HepG2 (cell line): ENCODE data around the gene MTMR3. TPM values are rescaled to one million over a fixed set of nuclear protein-coding genes. Genes with fewer than 3 reads are reported as not detected.

Source experiments
- E2F5 ChIP-seq: sonication (generic); formaldehyde crosslinking; conservative IDR thresholded peaks from 2 replicates; pipeline ENCODE4 v1.4.0; 2020; ENCODE audit warnings: missing genetic modification reagents
- GMEB2 ChIP-seq: IDR thresholded peaks from 2 replicates; pipeline ENCODE4 v1.6.1; 2016; ENCODE audit warnings: missing biosample characterization, missing genetic modification reagents, low read depth
- HDAC6 ChIP-seq: fragments of 200-600 bp; sonication (generic); IDR thresholded peaks from 2 replicates; pipeline ENCODE4 v1.7.0; 2017; ENCODE audit warnings: mild to moderate bottlenecking, antibody characterized with exemption, low read length, low read depth
- KDM6A ChIP-seq: IDR thresholded peaks from 2 replicates; pipeline ENCODE4 v1.6.1; 2016; ENCODE audit warnings: low read depth
- MBD4 ChIP-seq: IDR thresholded peaks from 2 replicates; pipeline ENCODE4 v1.6.1; 2012; ENCODE audit warnings: low read length, inconsistent platforms, borderline replicate concordance
- MYC ChIP-seq: sonication (generic); formaldehyde crosslinking; IDR thresholded peaks from 2 replicates; pipeline ENCODE4 v1.9.0; 2021; ENCODE audit warnings: missing genetic modification reagents, borderline replicate concordance
- SP5 ChIP-seq: IDR thresholded peaks from 2 replicates; pipeline ENCODE4 v1.6.1; 2016; ENCODE audit warnings: low read depth, borderline replicate concordance
- UBTF ChIP-seq: sonication (generic); formaldehyde crosslinking; IDR thresholded peaks from 2 replicates; pipeline ENCODE4 v1.4.0; 2020; ENCODE audit warnings: mild to moderate bottlenecking, missing genetic modification reagents
- ZBTB38 ChIP-seq: sonication (generic); formaldehyde crosslinking; IDR thresholded peaks from 2 replicates; pipeline ENCODE4 v1.5.1; 2020; ENCODE audit warnings: mild to moderate bottlenecking, missing genetic modification reagents
- ZNF225 ChIP-seq: sonication (generic); formaldehyde crosslinking; IDR thresholded peaks from 2 replicates; pipeline ENCODE4 v1.4.0; 2020; ENCODE audit warnings: mild to moderate bottlenecking, missing genetic modification reagents
- ZNF253 ChIP-seq: sonication (generic); formaldehyde crosslinking; IDR thresholded peaks from 2 replicates; pipeline ENCODE4 v1.8.0; 2022; ENCODE audit warnings: mild to moderate bottlenecking, missing genetic modification reagents, borderline replicate concordance
- ZNF414 ChIP-seq: sonication (generic); formaldehyde crosslinking; IDR thresholded peaks from 2 replicates; pipeline ENCODE4 v1.5.0; 2020; ENCODE audit warnings: missing genetic modification reagents
- ZNF468 ChIP-seq: sonication (generic); formaldehyde crosslinking; IDR thresholded peaks from 2 replicates; pipeline ENCODE4 v1.8.0; 2022; ENCODE audit warnings: mild to moderate bottlenecking, moderate library complexity, missing genetic modification reagents
- ZNF513 ChIP-seq: sonication (generic); formaldehyde crosslinking; conservative IDR thresholded peaks from 2 replicates; pipeline ENCODE4 v1.5.0; 2020; ENCODE audit warnings: missing genetic modification reagents
- ZNF646 ChIP-seq: sonication (generic); formaldehyde crosslinking; IDR thresholded peaks from 2 replicates; pipeline ENCODE4 v1.9.0; 2021; ENCODE audit warnings: mild to moderate bottlenecking, missing genetic modification reagents
- polyA plus RNA-seq, 8 experiments: library from polyadenylated mRNA; depleted of rRNA in 3 of 8; stranded (reverse) in 7 of 8; unstranded in 1 of 8; fragments of >200 nt; fragmentation: Illumina TruSeq in 4 of 8; extraction: Trizol in 4 of 8; gene quantifications; 2 replicates each; pipeline versions ENCODE4 v1.2.1 to v1.2.3, GENCODE V29; 2011 to 2016; ENCODE audit warnings: low read depth in 4 of 8, missing spikeins in 1 of 8, mixed read lengths in 1 of 8; ENCODE audit not compliant: insufficient read depth in 1 of 8
- total RNA-seq, 5 experiments: library from RNA; depleted of rRNA; stranded (reverse); fragments of >200 nt; fragmentation: Illumina TruSeq; extraction: Trizol; gene quantifications; 2 replicates each; pipeline ENCODE4 v1.2.3, GENCODE V29; 2016; ENCODE audit warnings: low read depth in 1 of 5

MTMR3 gene
- total and polyA plus RNA-seq, 2 of the 13 experiments (the other 11 are each of a cell fraction or from before 2014, with no cell fraction given) = 12.6 to 24.8 TPM

GRCh38 chr22:29883045-29883774 lies at the start of gene MTMR3 (continued):
- TF ChIP-seq ZNF646 (CRISPR knock-in tag) = peak; percentile 61; the same call in 1 of the 2 replicates
- no peak for TF ChIP-seq ZNF225
- TF ChIP-seq GMEB2 = 0 out of 2 replicates have a peak, but pooled peaks have one; percentile 54
- TF ChIP-seq HDAC6 = no peak
- no peak for TF ChIP-seq ZNF468 (CRISPR knock-in tag)
- no peak for TF ChIP-seq MBD4
- peak; percentile 51; the same call in 1 of the 2 replicates for TF ChIP-seq MYC (CRISPR knock-in tag)
- no peak for TF ChIP-seq ZNF513 (CRISPR knock-in tag)
- peak; percentile 88 for TF ChIP-seq UBTF (CRISPR knock-in tag)
- peak; percentile 65 for TF ChIP-seq ZBTB38
- 0 out of 2 replicates have a peak, but pooled peaks have one; percentile 19 for TF ChIP-seq SP5 (CRISPR knock-in tag)
- TF ChIP-seq KDM6A (CRISPR knock-in tag) = no peak
- TF ChIP-seq ZNF414 (CRISPR knock-in tag) = peak; percentile 74; the same call in 1 of the 2 replicates
- no peak for TF ChIP-seq ZNF253 (CRISPR knock-in tag)
- TF ChIP-seq E2F5 = no peak
